HepG2 (cell line): ENCODE data around the gene SPPL3. TPM values are rescaled to one million over a fixed set of nuclear protein-coding genes. Genes with fewer than 3 reads are reported as not detected.
A peak's percentile ranks its signal among the peaks of the same experiment; 100 is the strongest.

Experiments used
- ATF1 ChIP-seq: IDR thresholded peaks from 2 replicates; pipeline ENCODE4 v1.6.1; 2016; ENCODE audit warnings: mild to moderate bottlenecking, control low read depth
- BCL3 ChIP-seq: sonication (generic); formaldehyde crosslinking; IDR thresholded peaks from 2 replicates; pipeline ENCODE4 v1.5.1; 2020; ENCODE audit warnings: mild to moderate bottlenecking, missing genetic modification reagents, moderate library complexity
- BCL6 ChIP-seq: IDR thresholded peaks from 2 replicates; pipeline ENCODE4 v1.6.1; 2016; ENCODE audit warnings: missing genetic modification reagents, missing compliant biosample characterization
- CEBPB ChIP-seq: IDR thresholded peaks from 2 replicates; pipeline ENCODE4 v1.6.1; 2011; ENCODE audit warnings: low read depth, low read length, improper control_type of control experiment, borderline replicate concordance
- CEBPG ChIP-seq: IDR thresholded peaks from 2 replicates; pipeline ENCODE4 v1.6.1; 2016
- EP300 ChIP-seq, 3 experiments: sonication (generic) in 1 of 3; formaldehyde crosslinking in 1 of 3; IDR thresholded peaks; 2 replicates each; pipeline versions ENCODE4 v1.5.1 to v1.6.1; 2011 to 2020; ENCODE audit warnings: low read depth in 2 of 3, low read length in 2 of 3, borderline replicate concordance in 1 of 3, improper control_type of control experiment in 1 of 3, mild to moderate bottlenecking in 1 of 3, missing genetic modification reagents in 1 of 3, moderate library complexity in 1 of 3
- GATAD2A ChIP-seq: IDR thresholded peaks from 2 replicates; pipeline ENCODE4 v1.6.1; 2016
- HNF4A ChIP-seq: sonication (generic); formaldehyde crosslinking; IDR thresholded peaks from 2 replicates; pipeline ENCODE4 v1.4.0; 2020; ENCODE audit warnings: missing genetic modification reagents
- PHF5A ChIP-seq: IDR thresholded peaks from one replicate; pipeline ENCODE4 v1.6.1; 2018; ENCODE audit warnings: low read depth, missing genetic modification reagents; ENCODE audit not compliant: unreplicated experiment
- PLRG1 ChIP-seq: fragments of 450-650 bp; conservative IDR thresholded peaks from 2 replicates; pipeline ENCODE4 v1.6.1; 2016
- STAG1 ChIP-seq: sonication (generic); formaldehyde crosslinking; IDR thresholded peaks from 2 replicates; pipeline ENCODE4 v1.4.0; 2020; ENCODE audit warnings: missing genetic modification reagents
- ZNF331 ChIP-seq: sonication (generic); formaldehyde crosslinking; IDR thresholded peaks from 2 replicates; pipeline ENCODE4 v1.4.0; 2020; ENCODE audit warnings: missing genetic modification reagents
- ZNF350 ChIP-seq: sonication (generic); formaldehyde crosslinking; IDR thresholded peaks from 2 replicates; pipeline ENCODE4 v1.4.0; 2020; ENCODE audit warnings: mild to moderate bottlenecking, low read depth, missing genetic modification reagents, borderline replicate concordance
- ZNF644 ChIP-seq: IDR thresholded peaks from 2 replicates; pipeline ENCODE4 v1.6.1; 2016; ENCODE audit warnings: low read depth
- ZNF7 ChIP-seq: IDR thresholded peaks from 2 replicates; pipeline ENCODE4 v1.6.1; 2016; ENCODE audit warnings: missing biosample characterization, missing genetic modification reagents
- polyA plus RNA-seq, 8 experiments: library from polyadenylated mRNA; depleted of rRNA in 3 of 8; stranded (reverse) in 7 of 8; unstranded in 1 of 8; fragments of >200 nt; fragmentation: Illumina TruSeq in 4 of 8; extraction: Trizol in 4 of 8; gene quantifications; 2 replicates each; pipeline versions ENCODE4 v1.2.1 to v1.2.3, GENCODE V29; 2011 to 2016; ENCODE audit warnings: low read depth in 4 of 8, missing spikeins in 1 of 8, mixed read lengths in 1 of 8; ENCODE audit not compliant: insufficient read depth in 1 of 8
- total RNA-seq, 5 experiments: library from RNA; depleted of rRNA; stranded (reverse); fragments of >200 nt; fragmentation: Illumina TruSeq; extraction: Trizol; gene quantifications; 2 replicates each; pipeline ENCODE4 v1.2.3, GENCODE V29; 2016; ENCODE audit warnings: low read depth in 1 of 5
- TF ChIP-seq, protein P1 (sequence below): sonication (generic); formaldehyde crosslinking; IDR thresholded peaks from one replicate; pipeline ENCODE4 v1.5.1; 2020; ENCODE audit warnings: mild to moderate bottlenecking, missing genetic modification reagents; ENCODE audit errors: not compliant biosample characterization
- TF ChIP-seq, protein P2 (sequence below): sonication (generic); formaldehyde crosslinking; IDR thresholded peaks from 2 replicates; pipeline ENCODE4 v1.5.0; 2020; ENCODE audit warnings: missing genetic modification reagents

Gene SPPL3
- total and polyA plus RNA-seq, 2 of the 13 experiments (the other 11 are each of a cell fraction or from before 2014, with no cell fraction given) = 8.9 to 9.1 TPM

DNA sequence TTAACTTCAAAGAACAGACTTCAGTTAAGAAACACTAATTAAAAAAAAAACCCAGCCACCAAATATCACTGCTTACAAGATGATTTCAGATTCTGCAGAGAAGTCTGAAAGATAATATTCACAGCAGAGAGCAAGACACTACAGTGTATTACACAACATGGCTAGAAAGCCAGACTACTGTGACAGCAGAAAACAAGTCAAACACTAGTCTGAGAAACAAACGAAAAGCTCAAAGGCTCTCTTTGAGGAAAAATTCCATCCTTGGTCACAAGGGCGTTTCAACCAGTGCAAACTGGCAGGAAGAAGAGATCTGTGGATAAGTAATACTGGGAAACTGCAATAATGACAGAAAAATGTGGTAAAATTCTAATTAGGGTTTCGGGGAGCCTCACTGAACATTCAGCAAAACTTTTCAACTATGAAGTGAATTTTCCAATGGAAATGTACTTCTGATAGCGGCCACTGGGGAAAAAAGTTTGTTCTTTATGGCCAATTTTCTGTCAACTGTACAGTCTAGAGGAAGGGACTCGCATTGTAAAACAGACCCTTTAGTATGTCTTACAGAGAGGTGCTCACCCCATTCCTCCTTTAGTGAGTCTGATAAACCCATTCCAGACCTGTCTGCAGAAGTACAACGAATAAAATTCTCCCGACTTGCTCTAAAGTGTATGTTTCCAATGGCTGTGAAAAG, 128.2 kb downstream of the SPPL3 start (continued):
- TF ChIP-seq BCL3 (CRISPR knock-in tag) (no peak), STAG1 (0 out of 2 replicates have a peak, but pooled peaks have one; percentile 2), HNF4A (CRISPR knock-in tag) (peak; percentile 21; the same call in 1 of the 2 replicates), ZNF644 (CRISPR knock-in tag) (no peak), CEBPG (CRISPR knock-in tag) (peak; percentile 81), BCL6 (peak; percentile 91), EP300 (IDR thresholded peaks at IDR 0.05; ENCODE audit: low read depth in 2 of 2, low read length in 2 of 2) (peak in 1 of 2 experiments; percentile 13; a peak in 1 of 4 replicates), EP300 (CRISPR knock-in tag; IDR thresholded peaks at IDR 0.05; ENCODE audit: borderline replicate concordance) (no peak), GATAD2A (CRISPR knock-in tag) (0 out of 2 replicates have a peak, but pooled peaks have one; percentile 28), CEBPB (peak; percentile 80), ZNF7 (CRISPR knock-in tag) (peak; percentile 85), ZNF350 (CRISPR knock-in tag) (no peak), ZNF331 (CRISPR knock-in tag) (peak; percentile 59; the same call in 1 of the 2 replicates), PHF5A (CRISPR knock-in tag) (no peak), ATF1 (0 out of 2 replicates have a peak, but pooled peaks have one; percentile 20), PLRG1 (no peak)
- TF ChIP-seq, protein P1, sequence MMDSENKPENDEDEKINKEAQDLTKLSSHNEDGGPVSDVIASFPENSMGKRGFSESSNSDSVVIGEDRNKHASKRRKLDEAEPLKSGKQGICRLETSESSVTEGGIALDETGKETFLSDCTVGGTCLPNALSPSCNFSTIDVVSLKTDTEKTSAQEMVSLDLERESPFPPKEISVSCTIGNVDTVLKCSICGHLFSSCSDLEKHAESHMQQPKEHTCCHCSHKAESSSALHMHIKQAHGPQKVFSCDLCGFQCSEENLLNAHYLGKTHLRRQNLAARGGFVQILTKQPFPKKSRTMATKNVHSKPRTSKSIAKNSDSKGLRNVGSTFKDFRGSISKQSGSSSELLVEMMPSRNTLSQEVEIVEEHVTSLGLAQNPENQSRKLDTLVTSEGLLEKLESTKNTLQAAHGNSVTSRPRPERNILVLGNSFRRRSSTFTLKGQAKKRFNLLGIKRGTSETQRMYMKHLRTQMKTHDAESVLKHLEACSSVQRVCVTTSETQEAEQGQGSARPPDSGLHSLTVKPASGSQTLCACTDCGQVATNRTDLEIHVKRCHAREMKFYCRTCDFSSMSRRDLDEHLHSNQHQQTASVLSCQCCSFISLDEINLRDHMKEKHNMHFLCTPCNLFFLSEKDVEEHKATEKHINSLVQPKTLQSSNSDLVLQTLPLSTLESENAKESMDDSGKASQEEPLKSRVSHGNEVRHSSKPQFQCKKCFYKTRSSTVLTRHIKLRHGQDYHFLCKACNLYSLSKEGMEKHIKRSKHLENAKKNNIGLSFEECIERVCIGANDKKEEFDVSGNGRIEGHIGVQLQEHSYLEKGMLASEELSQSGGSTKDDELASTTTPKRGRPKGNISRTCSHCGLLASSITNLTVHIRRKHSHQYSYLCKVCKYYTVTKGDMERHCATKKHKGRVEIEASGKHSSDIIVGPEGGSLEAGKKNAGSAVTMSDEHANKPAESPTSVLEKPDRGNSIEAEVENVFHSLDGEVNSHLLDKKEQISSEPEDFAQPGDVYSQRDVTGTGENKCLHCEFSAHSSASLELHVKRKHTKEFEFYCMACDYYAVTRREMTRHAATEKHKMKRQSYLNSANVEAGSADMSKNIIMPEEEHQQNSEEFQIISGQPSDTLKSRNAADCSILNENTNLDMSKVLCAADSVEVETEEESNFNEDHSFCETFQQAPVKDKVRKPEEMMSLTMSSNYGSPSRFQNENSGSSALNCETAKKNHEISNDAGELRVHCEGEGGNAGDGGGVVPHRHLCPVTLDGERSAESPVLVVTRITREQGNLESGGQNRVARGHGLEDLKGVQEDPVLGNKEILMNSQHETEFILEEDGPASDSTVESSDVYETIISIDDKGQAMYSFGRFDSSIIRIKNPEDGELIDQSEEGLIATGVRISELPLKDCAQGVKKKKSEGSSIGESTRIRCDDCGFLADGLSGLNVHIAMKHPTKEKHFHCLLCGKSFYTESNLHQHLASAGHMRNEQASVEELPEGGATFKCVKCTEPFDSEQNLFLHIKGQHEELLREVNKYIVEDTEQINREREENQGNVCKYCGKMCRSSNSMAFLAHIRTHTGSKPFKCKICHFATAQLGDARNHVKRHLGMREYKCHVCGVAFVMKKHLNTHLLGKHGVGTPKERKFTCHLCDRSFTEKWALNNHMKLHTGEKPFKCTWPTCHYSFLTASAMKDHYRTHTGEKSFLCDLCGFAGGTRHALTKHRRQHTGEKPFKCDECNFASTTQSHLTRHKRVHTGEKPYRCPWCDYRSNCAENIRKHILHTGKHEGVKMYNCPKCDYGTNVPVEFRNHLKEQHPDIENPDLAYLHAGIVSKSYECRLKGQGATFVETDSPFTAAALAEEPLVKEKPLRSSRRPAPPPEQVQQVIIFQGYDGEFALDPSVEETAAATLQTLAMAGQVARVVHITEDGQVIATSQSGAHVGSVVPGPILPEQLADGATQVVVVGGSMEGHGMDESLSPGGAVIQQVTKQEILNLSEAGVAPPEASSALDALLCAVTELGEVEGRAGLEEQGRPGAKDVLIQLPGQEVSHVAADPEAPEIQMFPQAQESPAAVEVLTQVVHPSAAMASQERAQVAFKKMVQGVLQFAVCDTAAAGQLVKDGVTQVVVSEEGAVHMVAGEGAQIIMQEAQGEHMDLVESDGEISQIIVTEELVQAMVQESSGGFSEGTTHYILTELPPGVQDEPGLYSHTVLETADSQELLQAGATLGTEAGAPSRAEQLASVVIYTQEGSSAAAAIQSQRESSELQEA = no peak
- TF ChIP-seq, protein P2, sequence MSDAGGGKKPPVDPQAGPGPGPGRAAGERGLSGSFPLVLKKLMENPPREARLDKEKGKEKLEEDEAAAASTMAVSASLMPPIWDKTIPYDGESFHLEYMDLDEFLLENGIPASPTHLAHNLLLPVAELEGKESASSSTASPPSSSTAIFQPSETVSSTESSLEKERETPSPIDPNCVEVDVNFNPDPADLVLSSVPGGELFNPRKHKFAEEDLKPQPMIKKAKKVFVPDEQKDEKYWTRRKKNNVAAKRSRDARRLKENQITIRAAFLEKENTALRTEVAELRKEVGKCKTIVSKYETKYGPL (CRISPR knock-in tag) = peak; percentile 75
